A673 (cell line): ENCODE data around the gene ATF3. TPM values are rescaled to one million over a fixed set of nuclear protein-coding genes. Genes with fewer than 3 reads are reported as not detected.

Source experiments
- BruUV-seq: library from RNA; stranded (reverse); fragments of 400-500 nt; replicated peaks from 2 replicates; lab custom pipeline; 2021; lab: Mats Ljungman, UMichigan
- CTCF ChIA-PET: fragments of 300-600 bp; sonication (Branson Sonifier 250); formaldehyde crosslinking; loops from one replicate; lab custom pipeline; 2022; ENCODE audit warnings: antibody characterized with exemption; lab: Charles Lee
- POLR2A ChIA-PET: fragments of 300-600 bp; sonication (Branson Sonifier 250); formaldehyde crosslinking; loops from one replicate; lab custom pipeline; 2022; ENCODE audit warnings: antibody characterized with exemption; ENCODE audit not compliant: low non-redundant PET; lab: Charles Lee
- DNase-seq: peaks from one replicate; pipeline ENCODE4 v3.0.0-alpha.2; 2015; ENCODE audit warnings: low spot score
- H3K27ac ChIP-seq: fragments of 200-600 bp; sonication (generic); 2 replicates; pipeline ENCODE4 v1.5.1; 2016; ENCODE audit warnings: mixed run types, low read depth, mild to moderate bottlenecking, mixed read lengths, antibody characterized with exemption, low read length; ENCODE audit not compliant: poor library complexity, severe bottlenecking
- H3K27me3 ChIP-seq: fragments of 200-600 bp; sonication (generic); replicated peaks from 2 replicates; pipeline ENCODE4 v1.6.1; 2017; ENCODE audit warnings: mixed run types, low read depth, mild to moderate bottlenecking, mixed read lengths, antibody characterized with exemption, low read length; ENCODE audit not compliant: insufficient read depth, poor library complexity
- H3K36me3 ChIP-seq: fragments of 200-600 bp; sonication (generic); 2 replicates; pipeline ENCODE4 v1.6.1; 2016; ENCODE audit warnings: mixed run types, mild to moderate bottlenecking, mixed read lengths, antibody characterized with exemption, low read length; ENCODE audit not compliant: insufficient read depth, poor library complexity, severe bottlenecking
- H3K4me1 ChIP-seq: fragments of 200-600 bp; sonication (generic); 2 replicates; pipeline ENCODE4 v1.6.1; 2017; ENCODE audit warnings: mixed run types, mild to moderate bottlenecking, mixed read lengths, antibody characterized with exemption, low read length; ENCODE audit not compliant: insufficient read depth, poor library complexity, severe bottlenecking
- H3K4me3 ChIP-seq: fragments of 200-600 bp; sonication (generic); 2 replicates; pipeline ENCODE4 v1.5.1; 2016; ENCODE audit warnings: low read depth, mixed run types, mild to moderate bottlenecking, mixed read lengths, low read length; ENCODE audit not compliant: poor library complexity, severe bottlenecking
- H3K9me3 ChIP-seq: fragments of 200-600 bp; sonication (generic); 2 replicates; pipeline ENCODE4 v1.6.1; 2016; ENCODE audit warnings: mixed run types, low read depth, mild to moderate bottlenecking, mixed read lengths, antibody characterized with exemption, low read length; ENCODE audit not compliant: poor library complexity, severe bottlenecking
- EZH2 ChIP-seq: fragments of 200-600 bp; sonication (generic); IDR thresholded peaks from 2 replicates; pipeline ENCODE4 v1.6.1; 2017; ENCODE audit warnings: borderline replicate concordance, low read depth, mild to moderate bottlenecking, mixed read lengths, antibody characterized with exemption, low read length; ENCODE audit not compliant: poor library complexity, severe bottlenecking
- intact Hi-C: fragments of 100-400 bp; cut with micrococcal nuclease; formaldehyde crosslinking; loops from one replicate; pipeline ENCODE4 v1.10.0; 2022; ENCODE audit not compliant: unreplicated experiment
- total RNA-seq: library from RNA; stranded (reverse); gene quantifications from 2 replicates; pipeline ENCODE4 v1.2.3, GENCODE V29; 2021
- TF ChIP-seq, protein P1 (sequence below): fragments of 300-800, 200-600 bp; sonication (generic); conservative IDR thresholded peaks from 2 replicates; pipeline ENCODE4 v1.5.1; 2017; ENCODE audit warnings: low read depth, mild to moderate bottlenecking, antibody characterized with exemption, low read length, moderate library complexity, mixed read lengths

ATF3 gene
- total RNA-seq, 1 experiment from 2014 or later = 16.0 TPM

DNA sequence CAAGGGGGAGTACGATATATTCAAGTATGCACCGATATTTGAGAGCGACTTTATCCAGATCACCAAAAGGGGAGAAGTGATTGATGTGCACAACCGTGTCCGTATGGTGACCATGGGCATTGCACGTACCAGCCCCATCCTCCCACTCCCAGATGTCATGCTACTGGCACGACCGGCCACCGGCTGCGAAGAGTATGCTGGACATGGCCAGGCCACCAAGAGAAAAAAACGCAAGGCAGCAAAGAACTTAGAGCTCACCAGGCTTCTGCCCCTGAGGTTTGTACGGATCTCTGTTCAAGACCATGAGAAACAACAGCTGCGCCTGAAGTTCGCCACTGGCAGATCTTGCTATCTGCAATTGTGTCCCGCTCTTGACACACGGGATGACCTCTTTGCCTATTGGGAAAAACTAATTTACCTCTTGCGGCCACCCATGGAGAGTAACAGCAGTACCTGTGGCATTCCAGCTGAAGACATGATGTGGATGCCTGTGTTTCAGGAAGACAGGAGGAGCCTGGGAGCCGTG lies 16.5 kb downstream of the ATF3 start:
- Histone ChIP-seq H3K4me3 (no peak overlapping the region), H3K36me3 (peaks cover 3% of the 10 kb centered on the region), H3K4me1 (peaks cover 31% of the 10 kb centered on the region), H3K27me3 (no peaks in the 10 kb centered on the region), H3K27ac (no peak overlapping the region), H3K9me3 (no peaks in the 10 kb centered on the region)
- CTCF ChIA-PET = no interaction called here
- POLR2A ChIA-PET = no interaction called here
- no peak for DNase-seq
- no TSS peak for BruUV-seq
- intact Hi-C loops = no loop called here
- TF ChIP-seq EZH2 = no peak
- TF ChIP-seq, protein P1, sequence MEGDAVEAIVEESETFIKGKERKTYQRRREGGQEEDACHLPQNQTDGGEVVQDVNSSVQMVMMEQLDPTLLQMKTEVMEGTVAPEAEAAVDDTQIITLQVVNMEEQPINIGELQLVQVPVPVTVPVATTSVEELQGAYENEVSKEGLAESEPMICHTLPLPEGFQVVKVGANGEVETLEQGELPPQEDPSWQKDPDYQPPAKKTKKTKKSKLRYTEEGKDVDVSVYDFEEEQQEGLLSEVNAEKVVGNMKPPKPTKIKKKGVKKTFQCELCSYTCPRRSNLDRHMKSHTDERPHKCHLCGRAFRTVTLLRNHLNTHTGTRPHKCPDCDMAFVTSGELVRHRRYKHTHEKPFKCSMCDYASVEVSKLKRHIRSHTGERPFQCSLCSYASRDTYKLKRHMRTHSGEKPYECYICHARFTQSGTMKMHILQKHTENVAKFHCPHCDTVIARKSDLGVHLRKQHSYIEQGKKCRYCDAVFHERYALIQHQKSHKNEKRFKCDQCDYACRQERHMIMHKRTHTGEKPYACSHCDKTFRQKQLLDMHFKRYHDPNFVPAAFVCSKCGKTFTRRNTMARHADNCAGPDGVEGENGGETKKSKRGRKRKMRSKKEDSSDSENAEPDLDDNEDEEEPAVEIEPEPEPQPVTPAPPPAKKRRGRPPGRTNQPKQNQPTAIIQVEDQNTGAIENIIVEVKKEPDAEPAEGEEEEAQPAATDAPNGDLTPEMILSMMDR = no peak

DNA sequence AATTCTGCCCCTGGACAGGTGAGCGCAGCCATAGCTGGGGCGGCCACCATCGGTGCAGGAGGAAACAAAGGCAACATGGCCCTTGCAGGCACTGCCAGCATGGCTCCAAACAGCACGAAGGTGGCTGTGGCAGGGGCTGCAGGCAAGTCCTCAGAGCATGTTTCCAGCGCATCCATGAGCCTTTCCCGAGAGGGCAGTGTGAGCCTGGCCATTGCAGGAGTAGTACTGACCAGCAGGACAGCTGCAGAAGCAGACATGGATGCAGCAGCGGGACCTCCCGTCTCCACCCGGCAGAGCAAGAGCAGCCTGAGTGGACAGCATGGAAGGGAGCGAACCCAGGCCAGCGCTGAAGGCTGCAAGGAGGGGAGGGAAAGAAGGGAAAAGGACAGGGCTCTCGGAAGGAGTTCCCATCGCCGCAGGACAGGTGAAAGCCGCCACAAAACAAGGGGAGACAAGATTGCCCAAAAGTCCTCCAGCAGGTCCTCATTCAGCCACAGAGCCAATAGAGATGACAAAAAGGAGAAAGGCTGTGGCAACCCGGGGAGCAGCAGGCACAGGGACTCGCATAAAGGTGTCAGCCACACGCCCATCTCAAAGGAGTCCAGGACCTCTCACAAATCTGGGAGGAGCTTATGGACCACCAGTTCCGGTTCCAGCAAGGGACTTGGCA lies 17.4 kb downstream of the ATF3 start:
- ChIA-PET CTCF (no interaction called here), POLR2A (no interaction called here)
- H3K27me3 ChIP-seq = no peaks in the 10 kb centered on the region
- H3K36me3 ChIP-seq = no peaks in the 10 kb centered on the region
- TF ChIP-seq, protein P1 = no peak
- no peak for TF ChIP-seq EZH2
- BruUV-seq = no TSS peak
- H3K4me1 ChIP-seq = peaks cover 23% of the 10 kb centered on the region
- H3K9me3 ChIP-seq = no peaks in the 10 kb centered on the region
- H3K4me3 ChIP-seq = no peak overlapping the region
- H3K27ac ChIP-seq = no peak overlapping the region
- intact Hi-C loops = no loop called here
- DNase-seq = no peak

DNA sequence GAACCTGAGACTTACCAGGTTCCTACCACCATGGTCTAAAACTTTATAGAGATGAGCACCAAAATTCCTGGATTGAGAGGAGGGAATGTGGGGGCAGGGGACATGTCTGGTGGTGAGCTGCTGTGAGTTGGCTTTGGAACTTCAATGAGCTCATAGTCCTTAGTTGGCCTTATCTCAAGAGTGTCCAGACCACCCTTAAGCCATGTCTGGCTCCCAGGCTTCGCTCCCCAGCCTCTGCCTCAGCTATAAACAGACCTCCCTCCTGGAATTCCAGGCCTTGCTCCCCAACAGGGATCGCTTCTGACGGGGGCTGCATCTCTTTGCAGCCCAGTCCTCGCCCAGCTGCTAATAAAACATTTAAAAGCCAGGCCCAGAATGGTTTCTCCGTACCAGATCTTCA lies 19.5 kb downstream of the ATF3 start:
- TF ChIP-seq, protein P1 = no peak
- no peak for TF ChIP-seq EZH2
- Histone ChIP-seq H3K4me1 (peaks cover 3% of the 10 kb centered on the region), H3K9me3 (no peaks in the 10 kb centered on the region), H3K27ac (no peak overlapping the region), H3K36me3 (no peaks in the 10 kb centered on the region), H3K27me3 (no peaks in the 10 kb centered on the region), H3K4me3 (no peak overlapping the region)
- ChIA-PET POLR2A (interaction anchor here (0.9 kb wide), 1 partner anchor 20 kb away, joined by 4 read pairs; the partner anchor contains the start of gene ATF3), CTCF (no interaction called here)
- intact Hi-C loops = no loop called here
- DNase-seq = no peak
- BruUV-seq = no TSS peak
